ENCODE data around the gene ABCB6. TPM values are rescaled to one million over a fixed set of nuclear protein-coding genes. Genes with fewer than 3 reads are reported as not detected.

ABCB6 gene
- total RNA-seq, 4 donors from 2014 or later: 22.7 to 43.2 (median 36.1) TPM

DNA sequence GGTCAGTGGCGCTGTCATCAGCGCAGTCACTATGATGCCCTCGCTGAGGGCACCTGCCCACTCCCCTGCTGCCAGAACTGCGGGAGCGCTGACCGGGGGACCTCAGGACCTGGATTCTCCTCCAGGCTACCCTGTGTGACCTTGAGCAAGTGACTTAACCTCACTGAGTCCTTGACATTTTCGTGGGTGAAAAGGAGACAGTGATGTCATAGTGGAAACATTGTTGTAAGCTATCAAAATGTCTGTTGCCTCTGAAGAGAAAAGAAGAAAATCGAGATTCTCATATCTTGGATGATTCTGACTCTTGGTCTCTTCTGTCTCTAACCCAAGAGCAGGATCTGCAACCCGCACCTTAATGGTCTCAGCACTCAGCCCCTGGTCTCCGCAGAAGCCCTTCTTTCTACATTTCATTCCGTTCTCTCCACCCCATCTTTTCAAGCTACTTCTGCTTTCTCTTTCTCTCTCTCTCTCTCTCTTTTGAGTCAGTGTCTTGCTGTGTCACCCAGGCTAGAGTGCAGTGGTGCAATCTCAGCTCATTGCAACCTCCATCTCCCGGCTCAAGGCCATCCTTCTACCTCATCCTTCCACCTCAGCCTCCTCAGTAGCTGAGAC is 35.9 kb upstream of the ABCB6 start:
- Histone ChIP-seq H3K36me3 (peaks cover 0 to 6% (median 0%) of the 10 kb centered on the region in 3 donors), H3K27ac (peak overlapping the region in 3 of 4 donors; percentile 33 to 89 (median 76)), H3K4me1 (peaks cover 0 to 49% (median 24%) of the 10 kb centered on the region in 4 donors), H3K4me3 (peak overlapping the region; percentile 49 to 81 (median 68)), H3K27me3 (peaks cover 0 to 43% of the 10 kb centered on the region in 2 donors), H3K9me3 (no peaks in the 10 kb centered on the region)
- DNase-seq (ENCODE audit: low spot score in 2 of 2): no peak
- WGBS, 2 donors: 19 to 22% methylated on average over 10 to 11 of the region's 12 CpGs
- TF ChIP-seq, protein P1, sequence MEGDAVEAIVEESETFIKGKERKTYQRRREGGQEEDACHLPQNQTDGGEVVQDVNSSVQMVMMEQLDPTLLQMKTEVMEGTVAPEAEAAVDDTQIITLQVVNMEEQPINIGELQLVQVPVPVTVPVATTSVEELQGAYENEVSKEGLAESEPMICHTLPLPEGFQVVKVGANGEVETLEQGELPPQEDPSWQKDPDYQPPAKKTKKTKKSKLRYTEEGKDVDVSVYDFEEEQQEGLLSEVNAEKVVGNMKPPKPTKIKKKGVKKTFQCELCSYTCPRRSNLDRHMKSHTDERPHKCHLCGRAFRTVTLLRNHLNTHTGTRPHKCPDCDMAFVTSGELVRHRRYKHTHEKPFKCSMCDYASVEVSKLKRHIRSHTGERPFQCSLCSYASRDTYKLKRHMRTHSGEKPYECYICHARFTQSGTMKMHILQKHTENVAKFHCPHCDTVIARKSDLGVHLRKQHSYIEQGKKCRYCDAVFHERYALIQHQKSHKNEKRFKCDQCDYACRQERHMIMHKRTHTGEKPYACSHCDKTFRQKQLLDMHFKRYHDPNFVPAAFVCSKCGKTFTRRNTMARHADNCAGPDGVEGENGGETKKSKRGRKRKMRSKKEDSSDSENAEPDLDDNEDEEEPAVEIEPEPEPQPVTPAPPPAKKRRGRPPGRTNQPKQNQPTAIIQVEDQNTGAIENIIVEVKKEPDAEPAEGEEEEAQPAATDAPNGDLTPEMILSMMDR (IDR thresholded peaks at IDR 0.05): no peak
- no peak for TF ChIP-seq EP300 (IDR thresholded peaks at IDR 0.05)
- no peak for TF ChIP-seq POLR2A (IDR thresholded peaks at IDR 0.05)

DNA sequence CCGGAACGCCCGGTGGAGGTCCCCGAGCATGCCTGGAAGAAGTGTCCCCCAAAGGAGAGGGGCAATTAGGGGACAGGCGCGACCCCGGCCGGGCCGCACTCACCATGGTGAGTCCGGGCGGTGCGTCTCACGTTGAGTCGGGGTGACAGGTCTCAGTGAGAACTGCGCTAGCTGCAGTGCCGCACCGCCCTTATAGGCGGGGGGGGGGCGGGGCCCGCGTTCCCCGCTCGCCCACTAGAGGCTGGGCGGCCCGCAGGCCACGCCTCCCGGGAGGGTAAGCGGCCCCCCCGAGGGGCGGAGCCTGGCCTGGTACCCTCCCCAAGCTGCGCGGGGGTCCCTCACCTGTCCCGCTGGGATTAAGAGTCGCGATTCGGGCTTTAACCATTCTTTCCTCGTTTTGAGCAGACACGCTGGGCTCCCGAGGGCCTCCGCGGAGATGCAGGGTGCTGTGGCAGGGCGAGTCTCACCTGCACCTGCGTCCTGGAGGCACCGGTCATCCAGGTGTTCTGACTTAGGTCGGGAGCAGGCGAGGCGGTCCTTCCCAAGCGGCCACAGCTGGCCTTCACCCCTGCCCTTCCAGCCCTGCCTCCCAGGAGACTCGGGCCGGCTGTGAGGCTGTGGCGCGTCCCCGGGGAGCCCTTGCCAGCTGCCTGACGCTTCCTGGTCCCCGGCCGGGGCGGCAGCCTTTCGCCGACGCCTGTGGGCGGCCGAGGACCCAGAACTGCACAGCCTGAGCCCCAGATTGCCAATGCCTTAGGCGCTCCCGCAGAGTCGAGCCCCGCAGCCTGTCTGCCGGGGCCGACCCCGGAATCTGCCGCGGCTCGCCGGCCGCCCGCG is 35.2 kb upstream of the ABCB6 start, which contains the start of gene TUBA4A:
TSS of gene TUBA4A (minus strand) at position 166 of the 837 bp plus-strand sequence. CDS start at position 106, 60 bp downstream.
- H3K4me1 ChIP-seq: peaks cover 0 to 56% (median 32%) of the 10 kb centered on the region in 4 donors
- no peaks in the 10 kb centered on the region for H3K9me3 ChIP-seq
- peak within 1 kb of the TSS; percentile 7 to 89 (median 70) for H3K27ac ChIP-seq
- peak within 1 kb of the TSS; percentile 49 to 81 (median 68) for H3K4me3 ChIP-seq
- 0% methylated on average over 21 to 34 of the region's 76 CpGs for WGBS, 2 donors
- TF ChIP-seq POLR2A (IDR thresholded peaks at IDR 0.05): peak; percentile 68 to 91
- TF ChIP-seq, protein P1 (IDR thresholded peaks at IDR 0.05): peak in 3 of 5 experiments; percentile 12 to 46 (median 41)
- TF ChIP-seq EP300 (IDR thresholded peaks at IDR 0.05): peak; percentile 55 to 90
- DNase-seq (ENCODE audit: low spot score in 2 of 2): peak; percentile 65 to 69
- peaks cover 0 to 41% of the 10 kb centered on the region in 2 donors for H3K27me3 ChIP-seq
- H3K36me3 ChIP-seq: peaks cover 0 to 9% (median 0%) of the 10 kb centered on the region in 3 donors

DNA sequence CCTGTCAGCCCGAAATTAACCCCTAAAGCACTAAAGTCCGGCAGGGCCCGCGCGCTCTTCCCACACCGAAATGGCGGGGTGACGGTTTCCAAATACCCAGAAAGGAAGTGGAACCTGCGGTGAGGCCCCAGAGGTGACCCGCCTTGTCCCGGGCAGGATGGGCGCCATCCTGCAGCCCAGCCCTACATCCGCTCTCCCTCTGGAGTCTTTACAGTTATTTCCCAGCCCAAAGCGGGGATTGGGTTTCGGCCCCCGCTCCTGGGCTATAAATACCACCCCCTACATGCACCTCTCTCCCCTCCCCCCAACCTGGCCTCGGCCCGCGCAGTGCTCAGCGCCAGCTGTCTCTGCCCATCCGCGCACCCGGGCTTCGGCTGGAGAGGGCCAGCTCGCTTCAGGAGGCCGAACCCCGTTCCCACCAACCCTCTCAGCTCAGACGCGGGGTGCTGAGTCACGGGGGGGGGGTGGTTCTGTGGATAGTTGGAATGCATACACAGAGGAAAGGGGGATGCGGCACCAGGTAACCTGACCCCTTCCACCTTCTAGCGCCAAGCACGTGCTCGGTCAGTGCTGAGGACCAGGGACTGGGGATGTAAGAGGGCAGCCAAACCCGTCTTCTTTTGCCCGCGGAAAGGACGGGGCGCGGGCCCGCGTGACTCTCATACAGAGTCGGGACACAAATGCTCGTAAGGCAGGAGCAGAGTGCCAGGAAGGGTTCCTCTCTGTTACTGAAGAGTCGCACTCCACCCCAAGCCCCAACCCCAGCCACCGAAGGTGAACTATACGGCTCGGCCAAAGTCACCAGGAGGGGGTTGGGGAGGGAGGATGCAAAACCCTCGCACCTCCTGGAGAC is 34.4 kb upstream of the ABCB6 start, which contains the start of gene TUBA4B:
TSS of gene TUBA4B (plus strand) at position 344 of the 853 bp plus-strand sequence. CDS start at position 509, 165 bp downstream.
- Histone ChIP-seq H3K4me3 (peak within 1 kb of the TSS; percentile 49 to 81 (median 68)), H3K4me1 (peaks cover 0 to 61% (median 33%) of the 10 kb centered on the region in 4 donors), H3K27me3 (peaks cover 0 to 38% of the 10 kb centered on the region in 2 donors), H3K9me3 (no peaks in the 10 kb centered on the region), H3K27ac (peak within 1 kb of the TSS; percentile 7 to 89 (median 70)), H3K36me3 (peaks cover 0 to 18% (median 0%) of the 10 kb centered on the region in 3 donors)
- DNase-seq (ENCODE audit: low spot score in 2 of 2): no peak
- TF ChIP-seq, protein P1 (IDR thresholded peaks at IDR 0.05): no peak
- TF ChIP-seq POLR2A (IDR thresholded peaks at IDR 0.05) (no peak), EP300 (IDR thresholded peaks at IDR 0.05) (no peak)
- 2 to 3% methylated on average over 34 to 49 of the region's 49 CpGs for WGBS, 2 donors

DNA sequence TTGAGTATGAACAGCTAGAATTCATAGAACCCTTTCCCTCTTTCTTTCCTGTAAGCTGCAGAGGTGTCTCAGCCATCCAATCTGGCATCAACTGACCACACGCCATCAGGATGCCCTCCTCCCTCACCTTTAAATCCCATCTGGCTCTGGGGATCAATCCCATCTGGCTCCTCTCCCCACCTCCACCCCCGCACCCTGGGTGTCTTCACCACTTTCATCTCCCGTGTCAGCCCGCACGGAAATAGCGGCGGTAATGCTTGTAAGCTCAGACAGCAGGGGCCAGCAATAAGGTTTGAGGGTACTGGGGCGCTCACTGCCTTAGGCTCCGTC is 33.8 kb upstream of the ABCB6 start:
- TF ChIP-seq, protein P1 (IDR thresholded peaks at IDR 0.05): no peak
- TF ChIP-seq EP300 (IDR thresholded peaks at IDR 0.05): no peak
- no peak for TF ChIP-seq POLR2A (IDR thresholded peaks at IDR 0.05)
- DNase-seq (ENCODE audit: low spot score in 2 of 2): no peak

More for the DNA sequence above, 33.8 kb upstream of the ABCB6 start:
- H3K4me3 ChIP-seq: peak overlapping the region; percentile 49 to 81 (median 68)
- peaks cover 0 to 61% (median 33%) of the 10 kb centered on the region in 4 donors for H3K4me1 ChIP-seq
- peak overlapping the region in 3 of 4 donors; percentile 63 to 89 (median 76) for H3K27ac ChIP-seq
- H3K9me3 ChIP-seq: no peaks in the 10 kb centered on the region
- WGBS, 2 donors: 13 to 21% methylated on average over 9 of the region's 9 CpGs
- H3K27me3 ChIP-seq: peaks cover 0 to 36% of the 10 kb centered on the region in 2 donors
- peaks cover 0 to 24% (median 0%) of the 10 kb centered on the region in 3 donors for H3K36me3 ChIP-seq

Measured in tibial nerve (tissue), 4 donors.